Keratinocyte (primary cell): ENCODE data around the gene SNX14.

Experiments used
- EZH2 ChIP-seq: IDR thresholded peaks from one replicate; pipeline ENCODE4 v1.6.1; 2012; ENCODE audit warnings: inconsistent platforms, mild to moderate bottlenecking, low read length, moderate library complexity
- TF ChIP-seq, protein P1 (sequence below), 3 experiments: IDR thresholded peaks in 1 of 3; conservative IDR thresholded peaks in 1 of 3; optimal IDR thresholded peaks in 1 of 3; 2 replicates in 2 of 3; 3 replicates in 1 of 3; pipeline versions ENCODE3 to v1.5.1; 2011; ENCODE audit warnings: low read length in 3 of 3, mild to moderate bottlenecking in 3 of 3, moderate library complexity in 2 of 3, control low read depth in 1 of 3, inconsistent platforms in 1 of 3; ENCODE audit not compliant: insufficient read depth in 2 of 3; ENCODE audit errors: extremely low read depth in 1 of 3

DNA sequence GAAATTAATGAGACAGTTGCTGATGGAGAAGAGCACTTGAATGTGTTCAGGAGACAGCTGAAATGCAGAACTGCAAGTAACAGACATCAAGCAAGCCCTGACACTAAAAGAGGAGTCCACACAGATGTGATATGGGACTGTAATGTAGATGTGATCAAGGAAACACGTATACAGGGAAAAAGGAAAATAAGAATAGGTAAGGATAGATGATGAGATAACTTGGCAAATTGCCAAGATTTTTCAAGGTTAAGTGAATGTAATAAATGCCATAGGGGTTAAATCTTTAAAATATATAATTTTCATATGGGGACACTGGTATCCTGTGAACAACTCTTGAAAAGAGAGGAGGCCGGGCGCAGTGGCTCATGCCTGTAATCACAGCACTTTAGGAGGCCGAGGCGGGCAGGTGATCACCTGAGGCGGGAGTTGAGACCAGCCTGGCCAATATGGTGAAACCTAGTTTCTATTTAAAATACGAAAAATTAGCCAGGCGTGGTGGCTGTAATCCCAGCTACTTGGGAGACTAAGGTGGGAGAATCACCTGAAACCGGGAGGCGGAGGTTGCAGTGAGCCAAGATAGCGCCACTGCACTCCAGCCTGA is 7.2 kb upstream of the SNX14 start:
- TF ChIP-seq, protein P1, sequence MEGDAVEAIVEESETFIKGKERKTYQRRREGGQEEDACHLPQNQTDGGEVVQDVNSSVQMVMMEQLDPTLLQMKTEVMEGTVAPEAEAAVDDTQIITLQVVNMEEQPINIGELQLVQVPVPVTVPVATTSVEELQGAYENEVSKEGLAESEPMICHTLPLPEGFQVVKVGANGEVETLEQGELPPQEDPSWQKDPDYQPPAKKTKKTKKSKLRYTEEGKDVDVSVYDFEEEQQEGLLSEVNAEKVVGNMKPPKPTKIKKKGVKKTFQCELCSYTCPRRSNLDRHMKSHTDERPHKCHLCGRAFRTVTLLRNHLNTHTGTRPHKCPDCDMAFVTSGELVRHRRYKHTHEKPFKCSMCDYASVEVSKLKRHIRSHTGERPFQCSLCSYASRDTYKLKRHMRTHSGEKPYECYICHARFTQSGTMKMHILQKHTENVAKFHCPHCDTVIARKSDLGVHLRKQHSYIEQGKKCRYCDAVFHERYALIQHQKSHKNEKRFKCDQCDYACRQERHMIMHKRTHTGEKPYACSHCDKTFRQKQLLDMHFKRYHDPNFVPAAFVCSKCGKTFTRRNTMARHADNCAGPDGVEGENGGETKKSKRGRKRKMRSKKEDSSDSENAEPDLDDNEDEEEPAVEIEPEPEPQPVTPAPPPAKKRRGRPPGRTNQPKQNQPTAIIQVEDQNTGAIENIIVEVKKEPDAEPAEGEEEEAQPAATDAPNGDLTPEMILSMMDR (optimal IDR thresholded peaks at IDR 0.05 in 1 of 3, IDR thresholded peaks at IDR 0.05 in 1 of 3, conservative IDR thresholded peaks at IDR 0.05 in 1 of 3; ENCODE audit: extremely low read depth in 1 of 3, insufficient read depth in 2 of 3, low read length in 3 of 3), result no peak
- TF ChIP-seq EZH2, result no peak
